ENCODE results near the gene GSTA2. TPM values are rescaled to one million over a fixed set of nuclear protein-coding genes. Genes with fewer than 3 reads are reported as not detected.

Gene GSTA2
- total RNA-seq, 4 donors from 2014 or later = not detected

Other genes starting within 250 kb of the GSTA2 start
- 1 to 10 TPM; 2.4 to 4.5 (median 3.6) TPM for gene TRAM2, start 186.4 kb downstream of the GSTA2 start, total RNA-seq
- 1 to 10 TPM in 2 of 4 donors, under 1 TPM in 1, not detected in 1; 0.75 to 1.8 (median 1.4) TPM for gene TMEM14A, start 92.4 kb downstream of the GSTA2 start, total RNA-seq
- gene GSTA1, start 40.3 kb upstream of the GSTA2 start, total RNA-seq = under 1 TPM in 1 of 4 donors, not detected in 3; 0.27 TPM
- gene GSTA5, start 77.3 kb upstream of the GSTA2 start, total RNA-seq = not detected
- gene GSTA3, start 146.2 kb upstream of the GSTA2 start, total RNA-seq = not detected
- gene GSTA4, start 231.8 kb upstream of the GSTA2 start, total RNA-seq = 10 to 100 TPM in 2 of 4 donors, 1 to 10 TPM in 2; 3.5 to 11.6 (median 10.0) TPM

All from gastrocnemius medialis (tissue), 4 donors.